ENCODE measurements around the gene FUOM.
"Not testable (repeated sequence)": the region's sequence is repeated elsewhere in the genome, so short reads cannot be mapped to it uniquely, and the experiment has no call there.

FUOM gene

DNA sequence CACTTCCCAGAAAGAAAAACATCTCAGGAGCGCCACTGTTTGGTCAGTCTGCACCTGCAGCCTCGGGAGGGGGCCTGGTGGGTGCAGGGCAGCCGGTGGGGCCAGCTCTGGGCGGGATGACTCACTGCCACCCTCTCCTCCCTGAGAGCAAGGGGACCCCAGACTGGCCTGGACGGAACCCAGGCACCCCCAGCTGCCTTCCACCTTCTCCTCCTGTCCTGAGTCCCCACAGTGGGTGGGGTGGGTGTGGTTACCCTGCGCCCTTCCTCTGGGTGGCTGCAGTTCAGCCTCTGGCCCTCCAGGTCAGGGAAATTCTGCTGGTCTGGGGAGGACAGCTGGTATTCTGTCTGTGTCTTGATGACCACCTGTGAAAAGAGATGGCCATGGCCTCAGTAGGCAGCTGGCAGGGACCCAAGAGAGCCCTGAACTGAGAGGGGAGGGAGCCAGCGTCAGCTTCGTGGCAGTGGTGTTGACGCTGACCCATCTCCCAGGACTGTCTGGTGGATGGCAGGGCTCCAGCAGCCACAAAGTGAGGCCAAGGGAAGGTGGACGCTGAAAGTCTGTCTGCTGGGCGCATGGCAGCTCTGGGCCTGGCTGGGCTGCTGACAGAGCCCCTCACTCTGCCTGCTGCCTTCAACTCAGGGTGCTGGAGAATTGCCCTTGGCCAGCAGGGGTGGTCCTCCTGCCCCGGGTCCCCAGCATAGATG is 30.0 kb downstream of the FUOM start:
- DNase-seq, result no peak

DNA sequence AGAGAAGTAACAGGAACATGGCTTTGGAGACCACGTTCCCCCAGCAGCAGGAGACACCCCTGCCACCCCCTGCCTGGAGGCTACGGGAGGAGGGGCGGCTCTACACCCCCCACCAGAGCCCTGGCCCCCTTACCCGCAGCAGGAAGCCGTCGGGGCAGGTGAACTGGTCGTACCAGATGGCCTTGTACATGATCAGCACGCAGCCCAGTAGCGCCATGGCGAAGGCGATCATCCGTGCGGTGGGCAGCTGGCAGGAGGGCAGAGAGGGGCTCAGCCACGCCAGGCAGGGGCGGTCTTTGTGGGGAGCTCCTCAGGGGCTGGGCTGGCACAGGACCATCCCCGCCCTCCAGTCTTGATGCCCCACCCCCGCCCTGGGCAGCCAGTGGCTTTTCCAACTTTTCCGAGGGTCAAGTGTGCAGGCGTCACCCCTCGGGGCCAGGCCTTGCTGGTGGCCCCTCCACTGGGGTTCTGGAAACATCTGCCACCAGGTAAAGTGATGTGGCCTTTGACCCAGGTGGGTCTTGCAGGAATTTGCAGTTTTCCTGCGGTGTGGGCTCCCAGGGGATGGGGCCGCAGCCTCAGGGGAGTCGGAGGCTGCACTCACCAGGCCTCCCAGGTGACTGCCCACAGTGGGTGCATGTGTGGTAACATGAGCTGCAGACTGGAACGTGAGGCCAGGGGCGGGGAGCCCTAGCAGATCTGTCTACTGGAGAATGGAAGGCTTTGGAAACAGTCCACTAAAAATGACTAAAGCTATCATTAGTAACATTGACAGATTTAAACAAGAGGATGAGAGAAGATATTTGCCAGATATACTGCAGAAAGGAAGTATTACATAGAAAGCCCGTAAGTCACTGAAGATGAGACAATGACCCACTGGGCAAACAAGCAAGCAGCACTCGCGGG is 30.8 kb downstream of the FUOM start:
- no peak for DNase-seq

GRCh38 chr10:133326223-133326551 is 31.6 kb downstream of the FUOM start:
- no peak for DNase-seq

- DNase-seq, result no peak
Observed at GRCh38 chr10:133325440-133326222, 32.2 kb downstream of the FUOM start.

- DNase-seq, result no peak
Observed at GRCh38 chr10:133324857-133325260, 33.0 kb downstream of the FUOM start.

GRCh38 chr10:133324198-133324792 is 33.5 kb downstream of the FUOM start:
- DNase-seq, result peak; percentile 68

GRCh38 chr10:133322064-133322709 is 35.6 kb downstream of the FUOM start:
- not testable (repeated sequence) for DNase-seq

DNA sequence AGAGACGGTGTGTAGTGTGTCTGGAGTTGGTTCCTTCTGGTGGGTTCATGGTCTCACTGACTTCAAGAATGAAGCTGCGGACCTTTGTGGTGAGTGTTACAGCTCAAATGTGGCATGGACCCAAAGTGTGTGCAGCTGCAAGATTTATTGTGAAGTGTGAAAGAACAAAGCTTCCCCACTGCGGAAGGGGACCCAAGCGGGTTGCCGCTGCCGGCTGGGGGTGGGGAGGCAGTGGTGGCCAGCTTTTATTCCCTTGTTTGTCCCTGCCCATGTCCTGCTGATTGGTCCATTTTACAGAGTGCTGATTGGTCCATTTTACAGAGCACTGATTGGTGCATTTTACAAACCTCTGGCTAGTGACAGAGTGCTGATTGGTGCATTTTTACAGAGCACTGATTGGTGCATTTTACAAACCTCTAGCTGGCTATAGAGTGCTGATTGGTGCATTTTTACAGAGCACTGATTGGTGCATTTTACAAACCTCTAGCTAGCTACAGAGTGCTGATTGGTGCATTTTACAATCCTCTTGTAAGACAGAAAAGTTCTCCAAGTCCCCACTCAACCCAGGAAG is 36.9 kb downstream of the FUOM start:
- not testable (repeated sequence) for DNase-seq

GRCh38 chr10:133318494-133319127 is 39.2 kb downstream of the FUOM start:
- DNase-seq, result peak; percentile 67

DNA sequence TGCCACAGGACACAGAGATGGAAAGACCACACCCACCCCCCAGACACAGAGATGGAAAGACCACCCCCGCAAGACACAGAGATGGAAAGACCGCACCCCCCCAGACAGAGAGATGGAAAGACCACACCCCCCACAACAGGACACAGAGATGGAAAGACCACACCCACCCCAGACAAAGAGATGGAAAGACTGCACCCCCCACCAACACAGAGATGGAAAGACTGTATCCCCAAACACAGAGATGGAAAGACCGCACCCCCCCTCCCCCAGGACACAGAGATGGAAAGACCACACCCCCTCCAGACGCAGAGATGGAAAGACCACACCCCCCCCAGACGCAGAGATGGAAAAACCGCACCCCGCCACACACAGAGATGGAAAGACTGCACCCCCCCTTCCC is 41.1 kb downstream of the FUOM start:
- DNase-seq, result no peak

GRCh38 chr10:133316266-133316665 is 41.6 kb downstream of the FUOM start:
- no peak for DNase-seq

GRCh38 chr10:133315847-133316246 is 42.0 kb downstream of the FUOM start:
- no peak for DNase-seq

GRCh38 chr10:133314911-133315310 is 42.9 kb downstream of the FUOM start:
- DNase-seq, result no peak

- no peak for DNase-seq
Observed at GRCh38 chr10:133313192-133313591, 44.6 kb downstream of the FUOM start.

DNA sequence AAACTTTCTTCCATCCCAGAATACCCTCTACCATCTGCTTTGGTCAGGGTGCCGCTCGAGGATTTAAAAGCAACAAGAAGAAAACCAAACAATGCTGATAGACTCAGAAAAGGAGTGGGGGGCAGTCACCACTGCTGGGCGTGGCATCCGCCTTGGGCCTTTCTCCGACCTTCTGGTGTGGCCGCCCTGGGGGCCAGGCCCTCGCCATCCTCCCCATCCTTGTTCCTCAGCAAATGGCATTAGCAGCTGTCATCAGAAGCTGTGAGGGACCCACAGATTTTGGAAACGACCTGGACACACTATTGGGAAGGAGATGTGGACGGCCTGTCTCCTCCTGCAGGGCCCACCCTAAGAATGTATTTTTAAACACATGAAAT is 45.1 kb downstream of the FUOM start:
- no peak for DNase-seq

GRCh38 chr10:133312016-133312768 is 45.6 kb downstream of the FUOM start:
- DNase-seq, result no peak

- no peak for DNase-seq
Observed at GRCh38 chr10:133311570-133311969, 46.2 kb downstream of the FUOM start.

- no peak for DNase-seq
Observed at GRCh38 chr10:133310789-133311188, 47.0 kb downstream of the FUOM start.

DNA sequence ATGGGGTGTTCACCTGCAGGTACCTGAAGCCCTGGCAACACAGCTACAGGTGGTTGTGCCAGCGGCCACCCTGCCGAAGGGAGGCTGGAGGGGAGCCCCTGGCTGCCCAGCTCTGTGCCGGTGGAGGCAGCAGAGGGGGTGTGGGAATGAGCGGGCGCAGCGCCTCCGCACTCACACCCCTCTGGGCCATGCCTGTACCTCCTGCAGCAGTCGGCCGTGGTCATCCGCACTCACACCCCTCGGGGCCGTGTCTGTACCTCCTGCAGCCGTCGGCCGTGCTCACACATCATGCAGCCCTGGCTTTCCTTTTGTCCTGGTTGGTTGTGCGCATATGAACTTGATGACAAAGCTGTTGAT is 47.4 kb downstream of the FUOM start:
- DNase-seq, result no peak

GRCh38 chr10:133309720-133310398 is 48.0 kb downstream of the FUOM start:
- DNase-seq, result no peak

All from activated naive CD4-positive, alpha-beta T cell treated with anti-CD3 and anti-CD28 coated beads, Interleukin-2, amount 50 U/mL, for 16 hours (primary cell).